ENCODE data around the gene CTSK. TPM values are rescaled to one million over a fixed set of nuclear protein-coding genes. Genes with fewer than 3 reads are reported as not detected.
"Not testable (repeated sequence)": the region's sequence is repeated elsewhere in the genome, so short reads cannot be mapped to it uniquely, and the experiment has no call there.

Gene CTSK
- total RNA-seq, 1 donor from 2014 or later, result 6.6 TPM

DNA sequence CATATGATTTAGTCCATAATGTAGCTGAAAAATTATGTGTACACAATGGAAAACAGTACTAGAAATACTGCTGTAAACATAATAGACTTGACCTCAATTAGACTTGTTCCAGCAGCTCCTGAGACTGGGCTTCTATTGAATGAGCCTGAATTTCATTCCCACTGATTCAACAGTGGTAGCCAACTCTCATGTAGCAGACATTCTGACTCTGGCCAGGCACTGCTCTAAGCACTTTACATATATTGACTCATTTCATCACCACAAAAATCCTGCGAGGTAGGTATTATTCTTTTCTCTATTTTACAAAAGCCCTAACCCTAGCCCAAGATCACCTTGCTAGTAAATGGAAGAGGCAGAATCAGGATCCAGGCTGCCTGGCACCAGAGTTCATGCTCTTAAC lies 29.7 kb downstream of the CTSK start:
- H3K27me3 Mint-ChIP-seq, result no peaks in the 10 kb centered on the region
- H3K9me3 Mint-ChIP-seq (ENCODE audit: low read depth), result peaks cover 5% of the 10 kb centered on the region
- H3K27ac Mint-ChIP-seq, result no peak overlapping the region
- H3K4me3 Mint-ChIP-seq (ENCODE audit: low read depth), result no peak overlapping the region
- TF ChIP-seq, protein P1, sequence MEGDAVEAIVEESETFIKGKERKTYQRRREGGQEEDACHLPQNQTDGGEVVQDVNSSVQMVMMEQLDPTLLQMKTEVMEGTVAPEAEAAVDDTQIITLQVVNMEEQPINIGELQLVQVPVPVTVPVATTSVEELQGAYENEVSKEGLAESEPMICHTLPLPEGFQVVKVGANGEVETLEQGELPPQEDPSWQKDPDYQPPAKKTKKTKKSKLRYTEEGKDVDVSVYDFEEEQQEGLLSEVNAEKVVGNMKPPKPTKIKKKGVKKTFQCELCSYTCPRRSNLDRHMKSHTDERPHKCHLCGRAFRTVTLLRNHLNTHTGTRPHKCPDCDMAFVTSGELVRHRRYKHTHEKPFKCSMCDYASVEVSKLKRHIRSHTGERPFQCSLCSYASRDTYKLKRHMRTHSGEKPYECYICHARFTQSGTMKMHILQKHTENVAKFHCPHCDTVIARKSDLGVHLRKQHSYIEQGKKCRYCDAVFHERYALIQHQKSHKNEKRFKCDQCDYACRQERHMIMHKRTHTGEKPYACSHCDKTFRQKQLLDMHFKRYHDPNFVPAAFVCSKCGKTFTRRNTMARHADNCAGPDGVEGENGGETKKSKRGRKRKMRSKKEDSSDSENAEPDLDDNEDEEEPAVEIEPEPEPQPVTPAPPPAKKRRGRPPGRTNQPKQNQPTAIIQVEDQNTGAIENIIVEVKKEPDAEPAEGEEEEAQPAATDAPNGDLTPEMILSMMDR (IDR thresholded peaks at IDR 0.05; ENCODE audit: unreplicated experiment), result no peak
- DNase-seq (ENCODE audit: low spot score, unreplicated experiment), result no peak
- no peaks in the 10 kb centered on the region for H3K4me1 Mint-ChIP-seq (ENCODE audit: low read depth)
- H3K36me3 Mint-ChIP-seq (ENCODE audit: insufficient read depth), result peaks cover 4% of the 10 kb centered on the region

DNA sequence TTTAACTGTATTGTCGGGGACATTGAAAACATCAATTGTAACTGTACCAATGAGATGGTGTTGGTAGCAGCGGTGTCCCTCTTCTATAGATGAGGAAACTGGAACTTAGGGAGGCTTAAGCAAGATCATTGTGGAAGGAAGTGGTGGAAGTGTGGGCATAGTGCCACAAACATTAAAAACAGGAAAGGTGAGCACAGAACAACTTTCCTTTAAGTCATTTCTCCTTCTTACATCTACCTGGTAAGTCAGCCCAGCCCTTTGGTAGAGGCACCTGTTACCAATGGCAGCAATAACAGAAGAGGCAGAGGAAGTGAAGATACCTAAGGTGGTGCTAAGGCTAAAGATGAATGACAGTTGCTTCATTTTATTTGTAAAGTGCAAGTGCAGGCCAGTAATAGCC lies 30.5 kb downstream of the CTSK start:
- DNase-seq (ENCODE audit: low spot score, unreplicated experiment), result no peak
- Mint-ChIP-seq H3K27ac (no peak overlapping the region), H3K4me1 (ENCODE audit: low read depth) (no peaks in the 10 kb centered on the region), H3K9me3 (ENCODE audit: low read depth) (peaks cover 5% of the 10 kb centered on the region), H3K27me3 (no peaks in the 10 kb centered on the region), H3K36me3 (ENCODE audit: insufficient read depth) (peaks cover 4% of the 10 kb centered on the region), H3K4me3 (ENCODE audit: low read depth) (no peak overlapping the region)
- TF ChIP-seq, protein P1 (IDR thresholded peaks at IDR 0.05; ENCODE audit: unreplicated experiment), result no peak

DNA sequence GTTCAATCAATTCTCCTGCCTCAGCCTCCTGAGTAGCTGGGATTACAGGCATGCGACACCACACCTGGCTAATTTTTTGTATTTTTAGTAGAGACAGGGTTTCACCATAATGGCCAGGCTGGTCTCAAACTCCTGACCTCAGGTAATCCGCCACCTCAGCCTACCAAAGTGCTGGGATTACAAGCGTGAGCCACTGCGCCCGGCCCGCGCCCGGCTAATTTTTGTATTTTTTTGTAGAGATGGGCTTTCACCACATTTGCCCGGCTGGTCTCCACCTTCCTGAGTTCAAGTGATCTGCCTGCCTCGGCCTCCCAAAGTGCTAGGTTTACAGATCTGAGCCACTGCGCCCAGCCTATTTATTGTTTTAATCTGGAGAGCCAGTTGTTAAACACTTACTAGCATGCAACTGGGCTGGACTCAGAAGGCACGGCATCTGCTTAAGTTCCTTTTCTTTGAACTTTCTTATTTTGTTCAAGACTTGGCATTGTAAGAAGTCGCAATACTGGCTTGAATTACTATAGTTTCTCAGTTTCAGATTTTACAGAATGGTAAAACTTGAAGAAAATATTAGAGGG lies 32.0 kb downstream of the CTSK start:
- not testable (repeated sequence) for DNase-seq (ENCODE audit: low spot score, unreplicated experiment); H3K36me3 Mint-ChIP-seq (ENCODE audit: insufficient read depth); H3K4me3 Mint-ChIP-seq (ENCODE audit: low read depth); H3K9me3 Mint-ChIP-seq (ENCODE audit: low read depth); H3K27ac Mint-ChIP-seq; H3K4me1 Mint-ChIP-seq (ENCODE audit: low read depth); H3K27me3 Mint-ChIP-seq

DNA sequence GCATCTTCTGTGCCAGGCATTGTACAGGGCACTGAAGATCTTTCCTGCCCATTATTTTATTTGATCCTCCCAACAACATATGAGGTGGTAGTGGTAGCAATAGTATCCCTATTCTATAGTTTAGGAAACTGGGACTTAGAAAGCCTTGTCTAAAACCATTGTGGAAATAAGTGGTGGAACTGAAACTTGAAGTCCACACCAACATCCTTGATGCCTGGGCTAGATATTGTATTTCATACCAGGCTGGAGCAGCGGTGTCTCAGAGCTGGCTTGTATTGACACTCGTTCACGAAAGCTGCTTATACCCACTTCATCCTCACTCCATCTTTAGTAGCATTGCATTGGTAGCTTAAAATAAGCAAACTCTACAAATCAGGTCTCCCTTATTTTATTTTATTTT lies 32.8 kb downstream of the CTSK start:
- Mint-ChIP-seq H3K4me1 (ENCODE audit: low read depth) (peaks cover 5% of the 10 kb centered on the region), H3K27me3 (no peaks in the 10 kb centered on the region), H3K9me3 (ENCODE audit: low read depth) (peaks cover 2% of the 10 kb centered on the region), H3K4me3 (ENCODE audit: low read depth) (no peak overlapping the region), H3K36me3 (ENCODE audit: insufficient read depth) (peaks cover 1% of the 10 kb centered on the region), H3K27ac (no peak overlapping the region)
- DNase-seq (ENCODE audit: low spot score, unreplicated experiment), result no peak
- TF ChIP-seq, protein P1 (IDR thresholded peaks at IDR 0.05; ENCODE audit: unreplicated experiment), result no peak

DNA sequence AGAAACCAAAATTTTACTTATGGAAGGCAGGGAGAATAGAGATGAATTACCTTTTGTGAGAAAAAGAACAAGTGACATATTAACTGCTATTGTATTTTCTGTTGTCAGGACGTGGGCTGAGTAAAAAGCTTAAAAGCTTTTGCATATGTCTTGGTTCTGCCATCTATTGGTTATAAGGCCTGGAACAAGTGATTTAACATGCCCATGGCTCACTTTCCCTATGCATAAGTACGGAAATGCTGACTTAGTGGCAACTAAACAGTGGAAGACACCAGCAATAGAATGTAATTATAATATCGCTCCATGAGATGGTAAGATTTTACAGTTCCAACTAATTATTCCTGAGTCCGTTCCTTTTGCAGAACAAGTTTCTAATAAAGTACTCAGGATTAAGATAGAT lies 35.7 kb downstream of the CTSK start:
- Mint-ChIP-seq H3K4me3 (ENCODE audit: low read depth) (no peak overlapping the region), H3K27ac (no peak overlapping the region), H3K4me1 (ENCODE audit: low read depth) (peaks cover 5% of the 10 kb centered on the region), H3K27me3 (no peaks in the 10 kb centered on the region), H3K9me3 (ENCODE audit: low read depth) (no peaks in the 10 kb centered on the region), H3K36me3 (ENCODE audit: insufficient read depth) (no peaks in the 10 kb centered on the region)
- no peak for DNase-seq (ENCODE audit: low spot score, unreplicated experiment)
- TF ChIP-seq, protein P1 (IDR thresholded peaks at IDR 0.05; ENCODE audit: unreplicated experiment), result no peak

DNA sequence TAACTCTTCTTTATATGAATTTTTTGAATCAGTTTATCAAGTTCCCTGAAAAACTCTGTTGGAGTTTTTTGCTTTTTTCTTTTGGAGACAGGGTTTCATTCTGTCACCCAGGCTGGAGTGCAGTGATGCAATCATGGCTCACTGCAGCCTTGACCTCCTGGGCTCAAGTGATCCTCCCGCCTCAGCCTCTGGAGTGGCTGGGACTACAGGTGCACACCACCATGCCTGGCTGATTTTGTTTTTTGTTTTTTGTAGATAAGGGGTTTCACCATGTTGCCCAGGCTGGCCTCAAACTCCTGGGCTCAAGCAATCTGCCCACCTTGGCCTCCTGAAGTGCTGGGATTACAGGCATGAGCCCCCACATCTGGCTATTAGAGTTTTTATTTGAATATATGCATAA lies 40.4 kb downstream of the CTSK start:
- not testable (repeated sequence) for H3K27me3 Mint-ChIP-seq; DNase-seq (ENCODE audit: low spot score, unreplicated experiment); H3K4me1 Mint-ChIP-seq (ENCODE audit: low read depth); H3K27ac Mint-ChIP-seq; H3K9me3 Mint-ChIP-seq (ENCODE audit: low read depth); H3K4me3 Mint-ChIP-seq (ENCODE audit: low read depth); H3K36me3 Mint-ChIP-seq (ENCODE audit: insufficient read depth)

DNA sequence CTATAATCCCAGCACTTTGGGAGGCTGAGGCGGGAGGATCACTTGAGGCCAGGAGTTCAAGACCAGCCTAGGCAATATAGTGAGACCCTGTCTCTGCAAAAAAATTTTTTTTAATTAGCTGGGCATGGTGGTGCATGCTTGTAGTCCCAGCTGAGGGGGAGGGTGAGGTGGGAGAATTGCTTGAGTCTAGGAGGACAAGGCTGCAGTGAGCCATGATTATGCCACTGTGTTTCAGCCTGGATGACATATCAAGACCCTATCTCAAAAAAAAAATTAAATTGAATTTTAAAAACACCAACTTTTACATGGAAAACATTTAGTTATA lies 42.1 kb downstream of the CTSK start:
- not testable (repeated sequence) for H3K36me3 Mint-ChIP-seq (ENCODE audit: insufficient read depth); H3K4me1 Mint-ChIP-seq (ENCODE audit: low read depth); DNase-seq (ENCODE audit: low spot score, unreplicated experiment); H3K27ac Mint-ChIP-seq; H3K27me3 Mint-ChIP-seq; H3K9me3 Mint-ChIP-seq (ENCODE audit: low read depth); H3K4me3 Mint-ChIP-seq (ENCODE audit: low read depth)

Measured in progenitor cell of endocrine pancreas (in vitro differentiated cells).